Stimulated activated CD4-positive, alpha-beta T cell treated with anti-CD3 and anti-CD28 coated beads, TNF-alpha, amount 100 ng/mL, for 24 hours (primary cell): Measurements from ENCODE around the gene RNF222.

Experiments used
- DNase-seq, 3 experiments: peaks; one replicate each; pipeline ENCODE4 v3.0.0-alpha.2; 2020; ENCODE audit warnings: low read depth in 3 of 3

The RNF222 gene

DNA sequence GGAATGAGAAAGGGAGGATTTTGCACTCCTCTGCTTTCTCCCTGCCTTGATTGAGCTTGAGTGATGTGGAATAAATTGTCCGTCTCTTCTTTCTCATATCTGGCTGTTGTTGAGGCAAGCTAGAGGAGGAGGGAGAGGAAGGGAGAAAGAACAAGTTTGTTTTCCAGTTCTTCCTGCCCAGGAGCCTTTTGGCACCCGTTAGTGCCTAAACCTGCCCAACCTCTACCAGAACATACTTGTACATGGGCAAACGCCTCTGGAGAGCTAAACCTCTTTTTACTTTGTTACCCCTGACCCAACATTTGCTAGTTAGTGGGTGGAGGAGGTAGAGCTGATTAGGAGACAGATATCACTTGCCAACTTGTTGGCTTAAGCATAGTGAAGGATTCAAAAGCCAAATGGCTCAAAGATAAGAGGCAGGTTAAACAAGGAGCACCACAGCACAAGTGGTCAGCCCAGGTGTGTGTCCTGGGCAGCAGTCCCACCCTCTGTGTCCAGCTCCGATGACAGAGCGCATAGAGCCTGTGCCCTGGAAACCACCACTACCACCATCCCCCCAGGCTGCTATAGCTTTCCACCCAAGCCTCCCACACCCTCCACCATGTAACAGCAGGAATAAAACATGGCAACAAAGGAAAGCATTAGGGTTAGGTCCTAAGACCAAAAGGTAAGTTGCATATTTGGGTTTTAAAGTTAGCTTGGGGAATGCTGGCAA is 51.5 kb downstream of the RNF222 start:
- DNase-seq = no peak

DNA sequence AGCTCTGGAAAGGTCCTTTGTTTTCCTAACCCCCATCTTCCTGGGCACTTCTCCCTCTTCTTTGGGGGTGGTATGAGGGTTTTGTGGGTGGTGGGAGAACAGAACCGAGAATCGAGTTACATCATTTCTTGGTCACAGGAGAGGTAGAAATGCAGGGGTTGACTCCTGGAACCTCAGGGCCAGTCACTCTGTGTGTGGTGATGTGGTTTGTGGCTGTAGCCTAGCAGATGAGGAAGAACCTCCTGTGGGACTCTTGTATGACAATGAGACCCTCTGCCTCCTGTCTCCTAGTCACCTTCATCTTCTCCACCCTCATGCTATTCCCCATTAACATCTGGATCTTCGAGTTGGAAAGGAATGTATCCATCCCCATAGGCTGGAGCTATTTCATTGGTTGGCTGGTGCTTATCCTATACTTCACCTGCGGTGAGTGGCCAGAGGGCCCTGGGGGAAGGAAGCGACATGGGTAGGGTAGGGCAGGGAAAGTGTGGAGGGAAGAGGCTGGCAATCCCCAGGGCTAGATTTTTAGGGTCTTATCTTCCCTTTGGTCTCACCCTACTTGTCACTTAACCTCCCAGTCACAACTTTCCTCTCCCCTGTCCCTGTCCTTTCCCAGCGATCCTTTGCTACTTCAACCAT is 52.5 kb downstream of the RNF222 start:
- DNase-seq = no peak

DNA sequence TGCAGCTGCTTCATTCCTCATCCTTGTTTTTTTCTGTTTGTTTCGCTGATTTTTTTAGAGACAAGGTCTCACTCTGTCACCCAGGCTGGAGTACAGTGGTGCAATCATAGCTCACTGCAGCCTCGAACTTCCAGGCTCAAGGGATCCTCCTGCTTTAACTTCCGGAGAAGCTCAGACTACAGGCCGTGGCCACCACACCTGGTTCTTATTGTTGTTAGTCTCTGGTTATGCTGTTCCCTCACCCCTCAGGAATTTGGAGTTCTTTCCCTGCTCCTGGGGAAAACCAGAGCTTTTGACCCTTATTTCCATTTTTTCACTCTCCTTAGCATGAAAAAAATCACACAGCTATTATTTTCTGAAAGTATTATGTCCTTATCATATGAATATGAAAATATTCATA is 56.2 kb downstream of the RNF222 start:
- DNase-seq = no peak
